MCF 10A (cell line): ENCODE measurements around the gene HOXD12. TPM values are rescaled to one million over a fixed set of nuclear protein-coding genes. Genes with fewer than 3 reads are reported as not detected.

Experiments used
- BruUV-seq: library from RNA; stranded (reverse); fragments of 400-500 nt; replicated peaks from 2 replicates; lab custom pipeline; 2021; lab: Mats Ljungman, UMichigan
- CTCF ChIA-PET: fragments of 300-600 bp; sonication (Branson Sonifier 250); formaldehyde crosslinking; extraction: SDS; loops from one replicate; lab custom pipeline; 2021; ENCODE audit warnings: antibody characterized with exemption, inconsistent platforms; lab: Yijun Ruan, JAX
- POLR2A ChIA-PET: fragments of 300-600, 350-650 bp; sonication (Branson Sonifier 250); formaldehyde crosslinking; extraction: SDS; loops from one replicate; lab custom pipeline; 2020; ENCODE audit warnings: antibody characterized with exemption, inconsistent platforms; lab: Yijun Ruan, JAX
- DNase-seq: peaks from one replicate; pipeline ENCODE4 v3.0.0-alpha.2; 2018; ENCODE audit not compliant: unreplicated experiment
- H3K27ac Mint-ChIP-seq: one replicate; pipeline ENCODE4 v1.8.0; 2022; ENCODE audit warnings: mild to moderate bottlenecking, low read depth, mixed read lengths; ENCODE audit not compliant: unreplicated experiment
- H3K27me3 Mint-ChIP-seq: one replicate; pipeline ENCODE4 v1.8.0; 2022; ENCODE audit warnings: mixed read lengths; ENCODE audit not compliant: insufficient read depth, unreplicated experiment
- H3K36me3 Mint-ChIP-seq: one replicate; pipeline ENCODE4 v1.8.0; 2022; ENCODE audit warnings: mild to moderate bottlenecking, moderate library complexity, mixed read lengths; ENCODE audit not compliant: insufficient read depth, unreplicated experiment
- H3K4me1 Mint-ChIP-seq: one replicate; pipeline ENCODE4 v1.8.0; 2022; ENCODE audit warnings: mixed read lengths; ENCODE audit not compliant: insufficient read depth, unreplicated experiment
- H3K4me3 Mint-ChIP-seq: one replicate; pipeline ENCODE4 v1.8.0; 2022; ENCODE audit warnings: mild to moderate bottlenecking, moderate library complexity, mixed read lengths; ENCODE audit not compliant: unreplicated experiment
- H3K9me3 Mint-ChIP-seq: one replicate; pipeline ENCODE4 v1.8.0; 2022; ENCODE audit warnings: mixed read lengths; ENCODE audit not compliant: unreplicated experiment
- CTCF ChIP-seq: fragments of 200-600 bp; IDR thresholded peaks from one replicate; pipeline ENCODE4 v1.8.0; 2022; ENCODE audit warnings: antibody characterized with exemption, mild to moderate bottlenecking; ENCODE audit not compliant: unreplicated experiment
- intact Hi-C: fragments of 100-400 bp; cut with micrococcal nuclease; formaldehyde crosslinking; loops from 2 replicates; pipeline ENCODE4 v1.14.1; 2022
- total RNA-seq: library from RNA; stranded (reverse); gene quantifications from 2 replicates; pipeline ENCODE4 v1.2.3, GENCODE V29; 2022

The HOXD12 gene
- total RNA-seq, 1 experiment from 2014 or later: not detected

GRCh38 chr2:176101216-176101830 lies 1.7 kb downstream of the HOXD12 start:
- peaks cover 33% of the 10 kb centered on the region for H3K27me3 Mint-ChIP-seq
- no TSS peak for BruUV-seq
- DNase-seq: no peak
- H3K4me3 Mint-ChIP-seq: no peak overlapping the region
- no peak overlapping the region for H3K27ac Mint-ChIP-seq
- H3K9me3 Mint-ChIP-seq: no peaks in the 10 kb centered on the region
- ChIA-PET POLR2A (no interaction called here), CTCF (interaction anchor here (0.6 to 2.3 kb wide), 5 partner anchors 9 to 1262 kb away, joined by 3 to 10 read pairs (median 3); no protein-coding TSS in a partner anchor)
- no peaks in the 10 kb centered on the region for H3K36me3 Mint-ChIP-seq
- intact Hi-C loops: no loop called here
- H3K4me1 Mint-ChIP-seq: peaks cover 18% of the 10 kb centered on the region
- no peak for TF ChIP-seq CTCF

- POLR2A ChIA-PET: no interaction called here
- CTCF ChIA-PET: interaction anchor here (0.6 to 2.3 kb wide), 6 partner anchors 9 to 1263 kb away, joined by 3 to 10 read pairs (median 3); no protein-coding TSS in a partner anchor
- BruUV-seq: no TSS peak
- Mint-ChIP-seq H3K4me3 (no peak overlapping the region), H3K27ac (no peak overlapping the region), H3K36me3 (no peaks in the 10 kb centered on the region), H3K9me3 (no peaks in the 10 kb centered on the region), H3K27me3 (peaks cover 37% of the 10 kb centered on the region), H3K4me1 (peaks cover 15% of the 10 kb centered on the region)
- intact Hi-C loops: no loop called here
- DNase-seq: no peak
- no peak for TF ChIP-seq CTCF
Observed at GRCh38 chr2:176101842-176102241, 2.2 kb downstream of the HOXD12 start.

GRCh38 chr2:176102309-176102866 lies 2.8 kb downstream of the HOXD12 start:
- H3K4me3 Mint-ChIP-seq: no peak overlapping the region
- no peak for DNase-seq
- H3K27me3 Mint-ChIP-seq: peaks cover 37% of the 10 kb centered on the region
- TF ChIP-seq CTCF: no peak
- no peak overlapping the region for H3K27ac Mint-ChIP-seq
- intact Hi-C loops: no loop called here
- H3K36me3 Mint-ChIP-seq: no peaks in the 10 kb centered on the region
- ChIA-PET POLR2A (no interaction called here), CTCF (interaction anchor here (0.6 to 2.3 kb wide), 7 partner anchors 8 to 1046 kb away, joined by 3 to 10 read pairs (median 3); no protein-coding TSS in a partner anchor)
- no peaks in the 10 kb centered on the region for H3K9me3 Mint-ChIP-seq
- BruUV-seq: no TSS peak
- peaks cover 14% of the 10 kb centered on the region for H3K4me1 Mint-ChIP-seq

- H3K9me3 Mint-ChIP-seq: no peaks in the 10 kb centered on the region
- no peak overlapping the region for H3K4me3 Mint-ChIP-seq
- TF ChIP-seq CTCF: no peak
- CTCF ChIA-PET: interaction anchor here (0.8 to 2.3 kb wide), 3 partner anchors 7 to 1072 kb away, joined by 3 to 10 read pairs (median 3); no protein-coding TSS in a partner anchor
- no TSS peak for BruUV-seq
- no peak for DNase-seq
- peaks cover 33% of the 10 kb centered on the region for H3K27me3 Mint-ChIP-seq
- no peak overlapping the region for H3K27ac Mint-ChIP-seq
- POLR2A ChIA-PET: no interaction called here
- H3K4me1 Mint-ChIP-seq: peaks cover 7% of the 10 kb centered on the region
- no peaks in the 10 kb centered on the region for H3K36me3 Mint-ChIP-seq
- intact Hi-C loops: no loop called here
Observed at GRCh38 chr2:176103194-176103593, 3.6 kb downstream of the HOXD12 start.
